ENCODE results near the gene MS4A4E.

DNA sequence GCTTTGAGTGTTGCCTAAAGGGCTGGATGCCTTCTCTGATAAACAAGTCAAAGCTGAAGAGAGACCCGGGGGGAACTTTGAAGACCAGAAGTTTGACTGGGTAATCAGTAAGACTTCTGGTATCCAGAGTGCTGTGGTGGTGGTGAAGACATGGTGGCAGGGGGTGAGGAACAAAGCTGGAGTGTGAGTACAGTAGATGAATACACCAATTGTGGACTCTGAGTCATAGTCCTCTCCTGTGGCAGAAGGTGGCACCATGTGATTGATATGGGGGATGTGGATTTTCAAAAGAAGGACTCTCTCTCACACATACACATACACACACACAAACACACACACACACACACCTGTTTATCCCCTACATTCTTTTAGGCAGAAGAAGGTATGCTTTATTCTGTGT lies 72.4 kb downstream of the MS4A4E start:
- TF ChIP-seq POLR2A (IDR thresholded peaks at IDR 0.05): no peak
- TF ChIP-seq CTCF (IDR thresholded peaks at IDR 0.05): no peak

All from adrenal gland (tissue), 5 donors.